ENCODE data around the gene ATP1A2. TPM values are rescaled to one million over a fixed set of nuclear protein-coding genes. Genes with fewer than 3 reads are reported as not detected.
A peak's percentile ranks its signal among the peaks of the same experiment; 100 is the strongest.
"Not testable (repeated sequence)": the region's sequence is repeated elsewhere in the genome, so short reads cannot be mapped to it uniquely, and the experiment has no call there.

The ATP1A2 gene
- polyA plus RNA-seq, 1 experiment = 6.2 TPM

DNA sequence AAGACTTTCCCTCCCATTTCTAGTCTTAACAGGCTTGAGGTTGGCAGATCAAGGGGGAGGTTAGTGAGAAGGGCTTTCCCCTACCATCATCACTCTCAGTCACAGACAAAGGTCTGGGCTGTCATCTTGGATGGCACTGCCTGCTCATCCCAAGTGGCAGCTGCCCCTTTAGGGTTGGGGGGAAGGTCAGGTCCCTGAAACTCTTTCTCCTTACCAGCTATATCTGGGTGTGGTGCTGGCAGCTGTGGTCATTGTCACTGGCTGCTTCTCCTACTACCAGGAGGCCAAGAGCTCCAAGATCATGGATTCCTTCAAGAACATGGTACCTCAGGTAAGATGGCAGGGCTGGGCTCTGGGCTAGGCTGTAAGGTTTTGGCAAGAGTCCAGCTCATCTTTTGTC, 8.2 kb downstream of the ATP1A2 start:
- POLR2A ChIA-PET = no interaction called here
- Histone ChIP-seq H3K27ac (ENCODE audit: low read depth, low read length) (peak overlapping the region; percentile 78), H3K9me3 (ENCODE audit: control insufficient read depth, insufficient read depth, low read length) (no peaks in the 10 kb centered on the region; the same call in 1 of the 2 replicates), H3K27me3 (ENCODE audit: control insufficient read depth, insufficient read depth, low read length) (peaks cover 5% of the 10 kb centered on the region), H3K4me3 (ENCODE audit: low read depth, low read length) (no peak overlapping the region)
- CTCF ChIA-PET = interaction anchor here (0.9 to 2.9 kb wide), 5 partner anchors 14 to 96 kb away, joined by 3 to 9 read pairs (median 6); no protein-coding TSS in a partner anchor
- TF ChIP-seq, protein P1, sequence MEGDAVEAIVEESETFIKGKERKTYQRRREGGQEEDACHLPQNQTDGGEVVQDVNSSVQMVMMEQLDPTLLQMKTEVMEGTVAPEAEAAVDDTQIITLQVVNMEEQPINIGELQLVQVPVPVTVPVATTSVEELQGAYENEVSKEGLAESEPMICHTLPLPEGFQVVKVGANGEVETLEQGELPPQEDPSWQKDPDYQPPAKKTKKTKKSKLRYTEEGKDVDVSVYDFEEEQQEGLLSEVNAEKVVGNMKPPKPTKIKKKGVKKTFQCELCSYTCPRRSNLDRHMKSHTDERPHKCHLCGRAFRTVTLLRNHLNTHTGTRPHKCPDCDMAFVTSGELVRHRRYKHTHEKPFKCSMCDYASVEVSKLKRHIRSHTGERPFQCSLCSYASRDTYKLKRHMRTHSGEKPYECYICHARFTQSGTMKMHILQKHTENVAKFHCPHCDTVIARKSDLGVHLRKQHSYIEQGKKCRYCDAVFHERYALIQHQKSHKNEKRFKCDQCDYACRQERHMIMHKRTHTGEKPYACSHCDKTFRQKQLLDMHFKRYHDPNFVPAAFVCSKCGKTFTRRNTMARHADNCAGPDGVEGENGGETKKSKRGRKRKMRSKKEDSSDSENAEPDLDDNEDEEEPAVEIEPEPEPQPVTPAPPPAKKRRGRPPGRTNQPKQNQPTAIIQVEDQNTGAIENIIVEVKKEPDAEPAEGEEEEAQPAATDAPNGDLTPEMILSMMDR (IDR thresholded peaks at IDR 0.05; ENCODE audit: low read depth, low read length) = no peak
- no peak for DNase-seq (ENCODE audit: low read depth, low spot score)

DNA sequence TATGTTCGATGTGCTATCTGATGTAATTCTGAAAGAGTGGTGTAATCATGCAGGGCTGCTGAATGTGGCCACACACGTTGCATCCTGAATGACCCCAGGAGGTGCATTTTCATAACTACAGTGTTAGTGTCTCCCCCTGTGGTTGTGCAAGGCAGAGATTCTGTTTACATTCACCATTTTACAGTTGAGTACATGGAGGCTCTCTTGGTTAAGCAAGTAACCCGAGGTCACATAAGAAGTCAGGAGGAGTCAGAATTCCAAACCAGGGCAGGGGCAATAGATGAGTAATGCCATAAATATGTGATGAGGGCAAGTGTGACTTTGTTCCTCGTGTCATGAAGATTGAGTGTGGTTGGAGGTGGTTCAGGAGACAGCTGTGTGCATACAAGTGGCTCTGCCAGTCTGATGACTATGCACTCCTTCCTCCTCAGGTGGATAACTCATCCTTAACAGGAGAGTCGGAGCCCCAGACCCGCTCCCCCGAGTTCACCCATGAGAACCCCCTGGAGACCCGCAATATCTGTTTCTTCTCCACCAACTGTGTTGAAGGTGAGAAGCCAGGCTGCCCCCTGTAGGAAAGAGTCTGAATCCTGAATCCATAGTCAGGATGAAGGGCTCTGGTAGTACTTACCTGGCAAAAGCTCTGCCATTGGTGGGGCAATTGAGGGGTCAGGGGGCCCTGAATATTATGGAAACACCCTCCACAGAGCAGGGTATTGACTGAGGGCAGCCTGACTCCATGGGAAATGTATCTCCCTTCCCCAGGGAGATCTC, 9.3 kb downstream of the ATP1A2 start:
- peak; percentile 76 for DNase-seq (ENCODE audit: low read depth, low spot score)
- peak overlapping the region; percentile 87 for H3K27ac ChIP-seq (ENCODE audit: low read depth, low read length)
- H3K27me3 ChIP-seq (ENCODE audit: control insufficient read depth, insufficient read depth, low read length) = peaks cover 5% of the 10 kb centered on the region
- no peak overlapping the region for H3K4me3 ChIP-seq (ENCODE audit: low read depth, low read length)
- H3K9me3 ChIP-seq (ENCODE audit: control insufficient read depth, insufficient read depth, low read length) = no peaks in the 10 kb centered on the region; the same call in 1 of the 2 replicates
- POLR2A ChIA-PET = no interaction called here
- TF ChIP-seq, protein P1 (IDR thresholded peaks at IDR 0.05; ENCODE audit: low read depth, low read length) = peak; percentile 51
- CTCF ChIA-PET = interaction anchor here (0.6 to 2.9 kb wide), 7 partner anchors 16 to 95 kb away, joined by 3 to 10 read pairs (median 6); no protein-coding TSS in a partner anchor

DNA sequence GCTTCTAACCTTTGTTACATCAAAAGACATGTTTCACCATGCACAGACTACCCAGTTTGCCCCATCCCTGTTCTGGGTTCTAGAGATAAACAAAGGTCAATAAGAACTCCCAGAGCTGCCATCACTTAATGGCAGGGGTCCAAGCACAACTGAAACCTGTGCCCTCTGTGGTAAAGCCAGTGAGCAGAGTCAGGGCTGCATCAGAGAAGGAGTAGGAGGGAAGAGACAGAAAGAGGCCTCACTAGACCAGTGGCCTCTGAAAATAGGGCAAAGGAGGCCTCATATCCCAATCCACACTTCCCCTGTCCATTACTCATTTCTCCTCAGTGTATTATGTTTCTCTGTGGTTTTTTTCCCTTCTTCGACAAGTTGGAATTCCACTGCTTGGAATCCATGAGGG, 10.2 kb downstream of the ATP1A2 start:
- ChIA-PET POLR2A (no interaction called here), CTCF (interaction anchor here (0.6 to 2.9 kb wide), 3 partner anchors 43 to 94 kb away, joined by 8 to 10 read pairs (median 9); no protein-coding TSS in a partner anchor)
- Histone ChIP-seq H3K27me3 (ENCODE audit: control insufficient read depth, insufficient read depth, low read length) (peaks cover 1% of the 10 kb centered on the region), H3K4me3 (ENCODE audit: low read depth, low read length) (no peak overlapping the region), H3K27ac (ENCODE audit: low read depth, low read length) (peak overlapping the region; percentile 87), H3K9me3 (ENCODE audit: control insufficient read depth, insufficient read depth, low read length) (peaks cover 4% of the 10 kb centered on the region; the same call in 1 of the 2 replicates)
- TF ChIP-seq, protein P1 (IDR thresholded peaks at IDR 0.05; ENCODE audit: low read depth, low read length) = no peak
- no peak for DNase-seq (ENCODE audit: low read depth, low spot score)

DNA sequence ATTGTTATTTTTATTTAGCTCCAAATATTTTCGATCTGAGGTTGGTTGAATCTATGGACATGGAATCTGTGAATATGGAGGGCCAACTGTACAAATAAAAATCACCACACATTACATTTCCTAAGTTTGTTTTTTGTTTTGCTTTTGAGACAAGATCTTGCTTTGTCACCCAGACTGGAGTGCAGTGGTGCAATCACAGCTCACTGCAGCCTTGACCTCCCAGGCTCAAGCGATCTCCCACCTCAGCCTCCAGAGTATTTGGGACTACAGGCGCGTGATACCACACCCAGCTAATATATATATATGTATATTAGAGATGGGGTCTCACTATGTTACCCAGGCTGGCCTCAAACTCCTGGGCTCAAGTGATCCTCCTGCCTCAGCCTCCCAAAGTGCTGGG, 10.8 kb downstream of the ATP1A2 start:
- H3K27ac ChIP-seq (ENCODE audit: low read depth, low read length); H3K27me3 ChIP-seq (ENCODE audit: control insufficient read depth, insufficient read depth, low read length); POLR2A ChIA-PET; H3K4me3 ChIP-seq (ENCODE audit: low read depth, low read length); DNase-seq (ENCODE audit: low read depth, low spot score); H3K9me3 ChIP-seq (ENCODE audit: control insufficient read depth, insufficient read depth, low read length): not testable (repeated sequence)
- CTCF ChIA-PET = interaction anchor here (2.7 kb wide), 2 partner anchors 25 to 67 kb away, joined by 10 read pairs; no protein-coding TSS in a partner anchor

DNA sequence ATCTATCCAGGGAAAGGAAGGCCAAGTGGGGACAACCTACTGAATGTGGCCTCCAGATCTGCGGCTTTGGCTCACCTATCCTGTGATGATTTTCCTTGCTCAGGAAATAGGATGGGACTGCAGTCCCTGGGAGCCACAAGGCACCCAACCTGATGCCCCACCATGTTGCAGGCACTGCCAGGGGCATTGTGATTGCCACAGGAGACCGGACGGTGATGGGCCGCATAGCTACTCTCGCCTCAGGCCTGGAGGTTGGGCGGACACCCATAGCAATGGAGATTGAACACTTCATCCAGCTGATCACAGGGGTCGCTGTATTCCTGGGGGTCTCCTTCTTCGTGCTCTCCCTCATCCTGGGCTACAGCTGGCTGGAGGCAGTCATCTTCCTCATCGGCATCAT, 11.8 kb downstream of the ATP1A2 start:
- Histone ChIP-seq H3K27me3 (ENCODE audit: control insufficient read depth, insufficient read depth, low read length) (peaks cover 2% of the 10 kb centered on the region), H3K27ac (ENCODE audit: low read depth, low read length) (no peak overlapping the region), H3K4me3 (ENCODE audit: low read depth, low read length) (no peak overlapping the region), H3K9me3 (ENCODE audit: control insufficient read depth, insufficient read depth, low read length) (peaks cover 4% of the 10 kb centered on the region; the same call in 1 of the 2 replicates)
- POLR2A ChIA-PET = no interaction called here
- no peak for DNase-seq (ENCODE audit: low read depth, low spot score)
- CTCF ChIA-PET = interaction anchor here (1.0 to 2.9 kb wide), 3 partner anchors 18 to 66 kb away, joined by 3 to 13 read pairs (median 10); no protein-coding TSS in a partner anchor
- TF ChIP-seq, protein P1 (IDR thresholded peaks at IDR 0.05; ENCODE audit: low read depth, low read length) = no peak
